HG02885 (cell line): ENCODE data around the gene ZNF862.
"Not testable (repeated sequence)": the region's sequence is repeated elsewhere in the genome, so short reads cannot be mapped to it uniquely, and the experiment has no call there.

ENCODE experiments used
- ATAC-seq: cut with Tn5 transposase; IDR thresholded peaks from one replicate; pipeline ENCODE4 v1.9.1; 2021; ENCODE audit warnings: mild to moderate bottlenecking; ENCODE audit not compliant: unreplicated experiment, poor library complexity

The ZNF862 gene

DNA sequence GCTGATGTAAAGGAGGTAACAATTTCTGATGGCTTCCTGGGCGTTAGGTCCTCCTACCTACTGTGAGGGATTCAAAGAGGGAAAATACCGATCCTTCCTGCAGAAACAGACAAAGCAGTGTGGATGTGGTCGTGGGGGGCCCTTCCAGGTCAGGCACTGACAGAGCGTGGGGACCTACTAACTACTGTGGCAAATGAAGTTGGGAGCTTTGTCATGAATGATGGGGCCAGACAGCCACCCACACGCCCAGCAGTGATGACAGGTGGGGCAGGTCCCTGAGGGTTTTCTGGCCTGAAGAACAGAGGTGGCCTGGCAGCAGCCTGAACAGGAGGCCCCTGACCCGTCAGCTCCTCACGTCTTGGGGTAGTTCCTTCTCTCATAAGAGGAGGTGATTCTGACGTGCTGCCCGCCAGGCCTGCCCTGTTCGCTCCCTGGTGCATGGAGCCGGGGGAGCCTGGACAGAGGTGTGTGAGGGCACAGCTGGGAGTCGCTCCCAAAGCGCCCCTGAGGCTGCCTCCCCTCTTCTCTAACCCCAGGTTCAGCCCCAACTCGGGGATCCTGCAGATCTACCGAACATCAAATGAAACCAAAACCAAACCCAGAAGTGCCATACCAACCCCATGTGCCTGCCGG is 39.8 kb downstream of the ZNF862 start:
- ATAC-seq, result no peak

GRCh38 chr7:149878523-149878921 is 40.3 kb downstream of the ZNF862 start:
- no peak for ATAC-seq

- ATAC-seq, result no peak
Observed at GRCh38 chr7:149879271-149879743, 41.1 kb downstream of the ZNF862 start.

DNA sequence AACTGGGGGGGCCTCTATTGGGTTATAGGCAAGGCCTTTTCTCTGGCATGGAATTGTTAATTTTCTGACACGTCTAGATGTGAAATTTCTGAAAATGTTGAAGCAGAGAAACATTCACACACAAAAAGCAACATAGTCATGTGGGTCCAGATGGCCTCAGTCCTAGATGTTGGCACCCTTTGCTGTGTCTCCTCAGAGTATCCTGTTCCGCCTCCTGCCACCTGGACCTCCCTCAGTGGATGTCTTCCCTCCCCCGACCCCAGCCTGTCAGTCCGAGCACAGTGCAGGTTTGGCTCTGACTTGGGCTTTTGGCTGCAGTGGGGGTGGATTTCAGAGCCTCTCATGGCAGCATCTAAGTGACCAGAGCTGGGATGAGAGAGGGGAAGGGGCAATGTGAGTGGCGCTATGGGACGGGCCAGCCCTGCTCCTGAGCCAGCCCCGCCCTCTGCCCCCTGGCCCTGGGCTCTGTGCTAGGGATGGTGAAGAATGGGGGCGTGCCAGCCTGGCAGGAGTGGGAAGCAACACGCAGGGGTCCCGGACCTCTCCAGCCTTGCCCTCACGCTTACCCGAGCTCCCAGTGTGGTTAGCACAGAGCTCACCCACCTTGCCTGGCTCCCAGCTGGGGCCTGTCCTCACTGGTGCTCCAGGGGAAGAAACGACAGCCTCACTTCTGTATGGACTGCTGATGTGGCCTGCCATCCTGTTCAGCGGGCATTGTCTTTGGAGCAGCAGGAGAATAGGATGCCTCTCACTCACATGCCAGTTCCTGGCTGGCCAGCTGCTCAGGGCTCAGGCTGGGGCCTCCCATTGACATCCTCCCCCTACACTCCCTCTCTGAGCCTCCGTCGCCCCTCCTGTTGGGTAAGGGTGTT is 41.8 kb downstream of the ZNF862 start:
- ATAC-seq, result no peak

GRCh38 chr7:149880638-149881311 is 42.6 kb downstream of the ZNF862 start:
- ATAC-seq, result no peak

GRCh38 chr7:149881328-149882247 is 43.4 kb downstream of the ZNF862 start:
- no peak for ATAC-seq

- ATAC-seq, result no peak
Observed at GRCh38 chr7:149882248-149883047, 44.3 kb downstream of the ZNF862 start.

GRCh38 chr7:149883048-149883438 is 44.9 kb downstream of the ZNF862 start:
- ATAC-seq, result no peak

GRCh38 chr7:149883452-149883861 is 45.3 kb downstream of the ZNF862 start:
- ATAC-seq, result peak; percentile 76

DNA sequence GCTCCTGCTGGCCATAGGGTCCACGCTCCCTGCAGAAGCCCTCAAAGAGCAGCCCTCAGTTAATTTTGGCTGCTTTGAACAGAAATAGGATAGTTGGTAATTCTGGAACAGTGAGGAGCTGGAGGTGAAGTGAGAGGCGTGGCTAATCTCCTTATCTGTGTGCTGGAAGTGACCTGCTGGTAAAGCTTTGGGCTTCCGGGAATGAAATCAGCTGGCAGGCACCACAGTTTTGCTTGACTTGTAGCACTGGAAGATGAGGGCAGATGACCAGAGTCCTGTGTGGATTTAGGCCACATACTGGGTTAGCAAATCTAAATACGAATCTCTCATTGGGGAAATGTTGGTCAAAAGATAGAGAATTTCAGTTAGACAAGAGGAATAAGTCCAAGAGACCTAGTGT is 45.8 kb downstream of the ZNF862 start:
- no peak for ATAC-seq

DNA sequence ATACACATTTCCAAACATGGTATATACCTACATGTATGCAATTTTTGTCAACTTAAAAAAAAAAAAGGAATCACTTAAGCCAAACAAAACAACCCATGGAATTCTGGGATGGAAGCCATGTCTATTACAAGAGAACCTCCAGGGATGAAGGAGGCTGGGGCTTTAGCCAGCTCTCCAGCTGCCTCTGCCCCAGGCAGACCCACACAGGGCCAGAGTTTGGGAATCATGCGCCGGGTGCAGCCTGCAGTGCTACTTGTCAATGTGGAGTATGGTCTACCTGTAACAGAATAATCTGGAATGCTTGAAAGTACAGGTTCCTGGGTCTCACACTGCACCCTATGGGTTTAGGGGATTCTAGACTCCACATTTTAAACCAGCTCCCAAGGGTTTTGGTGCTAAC is 46.4 kb downstream of the ZNF862 start:
- ATAC-seq, result no peak

- no peak for ATAC-seq
Observed at GRCh38 chr7:149885191-149886017, 47.2 kb downstream of the ZNF862 start.

- ATAC-seq, result no peak
Observed at GRCh38 chr7:149886018-149886415, 47.8 kb downstream of the ZNF862 start.

DNA sequence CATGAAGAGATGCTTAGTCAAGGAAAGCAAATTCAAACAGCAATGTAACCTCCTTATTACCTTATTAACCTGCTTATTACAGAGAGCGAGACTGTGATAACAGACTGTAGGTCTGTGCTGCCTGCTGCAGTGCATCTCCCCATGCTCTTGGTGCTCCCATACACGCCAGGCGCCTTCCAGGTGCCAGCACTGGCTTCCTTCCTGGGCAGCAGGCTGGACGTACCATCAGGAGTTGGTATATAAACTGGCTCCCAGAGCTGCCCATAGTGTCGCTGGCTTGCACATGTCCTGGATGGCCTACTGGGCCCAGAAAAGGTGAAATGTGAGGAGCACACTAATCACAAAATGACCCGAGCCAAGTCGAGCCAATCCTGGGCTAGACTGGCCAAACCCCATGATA is 49.1 kb downstream of the ZNF862 start:
- ATAC-seq, result no peak

- ATAC-seq, result not testable (repeated sequence)
Observed at GRCh38 chr7:149890715-149891114, 52.5 kb downstream of the ZNF862 start.

DNA sequence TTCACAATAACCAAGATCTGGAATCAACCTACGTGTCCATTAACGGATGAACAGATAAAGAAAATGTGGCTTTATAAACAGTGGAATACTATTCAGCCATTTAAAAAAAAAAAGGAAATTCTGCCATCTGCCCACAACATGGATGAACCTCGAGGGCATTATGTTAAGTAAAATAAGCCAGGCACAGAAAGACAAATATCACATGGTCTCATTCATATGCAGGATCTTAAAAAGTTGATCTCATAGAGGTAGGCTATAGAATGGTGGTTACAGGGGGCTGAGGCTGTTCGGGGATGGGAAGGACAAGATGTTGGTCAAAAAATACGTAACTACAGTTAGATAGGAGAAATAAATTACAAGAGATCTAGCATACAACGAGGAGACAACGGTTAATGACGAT is 56.8 kb downstream of the ZNF862 start:
- not testable (repeated sequence) for ATAC-seq

GRCh38 chr7:149907776-149908376 is 69.7 kb downstream of the ZNF862 start:
- ATAC-seq, result not testable (repeated sequence)

- not testable (repeated sequence) for ATAC-seq
Observed at GRCh38 chr7:149910219-149910618, 72.0 kb downstream of the ZNF862 start.
